Kidney (tissue), 14 donors: ENCODE data around the gene SLC8A2. TPM values are rescaled to one million over a fixed set of nuclear protein-coding genes. Genes with fewer than 3 reads are reported as not detected.
A peak's percentile ranks its signal among the peaks of the same experiment; 100 is the strongest.

ENCODE experiments used
- DNase-seq, 5 donors: peaks; one replicate each; pipeline ENCODE4 v3.0.0-alpha.2; 2013 to 2020
- FAIRE-seq: peaks from 2 replicates; lab custom pipeline; 2012; peaks lifted over from hg19 to GRCh38; lab: Jason Lieb, UNC
- H3K27ac ChIP-seq, 2 donors: one replicate each; pipeline ENCODE4 v1.7.0; 2013; ENCODE audit warnings: low read depth in 2 of 2, low read length in 2 of 2, inconsistent platforms in 1 of 2
- H3K27me3 ChIP-seq: one replicate; pipeline ENCODE4 v1.7.1; 2013; ENCODE audit warnings: low read length, inconsistent platforms; ENCODE audit not compliant: control insufficient read depth, insufficient read depth
- H3K36me3 ChIP-seq, 3 donors: one replicate each; pipeline versions ENCODE4 v1.7.0 to v1.7.1; 2013; ENCODE audit warnings: low read length in 3 of 3, control low read depth in 1 of 3, inconsistent platforms in 1 of 3; ENCODE audit not compliant: insufficient read depth in 3 of 3, control insufficient read depth in 2 of 3
- H3K4me1 ChIP-seq, 3 donors: one replicate each; pipeline versions ENCODE4 v1.7.0 to v1.7.1; 2013; ENCODE audit warnings: low read length in 3 of 3, inconsistent platforms in 1 of 3, low read depth in 1 of 3; ENCODE audit not compliant: control insufficient read depth in 2 of 3, insufficient read depth in 2 of 3
- H3K4me3 ChIP-seq, 3 donors: one replicate each; pipeline versions ENCODE4 v1.7.0 to v1.8.1; 2013; ENCODE audit warnings: low read length in 3 of 3, control low read depth in 1 of 3, inconsistent platforms in 1 of 3
- H3K9ac ChIP-seq, 3 donors: one replicate each; pipeline versions ENCODE4 v1.7.0 to v1.7.1; 2013; ENCODE audit warnings: low read length in 3 of 3, control low read depth in 1 of 3, inconsistent platforms in 1 of 3
- H3K9me3 ChIP-seq, 3 donors: one replicate each; pipeline versions ENCODE4 v1.7.0 to v1.7.1; 2013; ENCODE audit warnings: low read length in 3 of 3, control low read depth in 1 of 3, inconsistent platforms in 1 of 3; ENCODE audit not compliant: control insufficient read depth in 2 of 3, insufficient read depth in 1 of 3
- CTCF ChIP-seq: IDR thresholded peaks from 3 replicates; pipeline ENCODE4 v1.5.1; 2012; ENCODE audit warnings: mild to moderate bottlenecking, moderate library complexity, borderline replicate concordance; ENCODE audit not compliant: insufficient read depth; ENCODE audit errors: extremely low read depth
- intact Hi-C: fragments of 100-400 bp; cut with DNase I; formaldehyde crosslinking; loops from one replicate; pipeline ENCODE4 v1.11.1; 2022
- polyA plus RNA-seq: library from polyadenylated mRNA; stranded (reverse); fragments of 350-450 nt; fragmentation: Illumina TruSeq; extraction: RNeasy Lipid Tissue Mini Kit (QIAGEN cat#74804); gene quantifications from one replicate; pipeline ENCODE4 v1.2.3, GENCODE V29; 2014; ENCODE audit warnings: low read depth, low replicate concordance; ENCODE audit not compliant: insufficient read depth
- total RNA-seq: library from RNA; stranded (reverse); fragmentation: NEBNext Ultra II Directional; extraction: Animal tissue kit (Norgen Biotek cat#: 25700); gene quantifications from one replicate; pipeline ENCODE4 v1.2.1, GENCODE V29; 2021
- donor health status: control.
- donor health status: control.
- donor health status: control.
- donor health status: control.
- donor health status: control.
- donor health status: DM: yes; HTN: yes; CAD: no.
- donor health status: Normal renal cell carcinoma (clear cell type).

Gene SLC8A2
- total and polyA plus RNA-seq, 2 donors from 2014 or later, result 0.94 TPM; not detected in 1

- FAIRE-seq (no peak), DNase-seq (no peak)
- Histone ChIP-seq H3K4me1 (peaks cover 0 to 4% (median 4%) of the 10 kb centered on the region in 3 donors), H3K9ac (no peak overlapping the region), H3K27ac (no peak overlapping the region), H3K27me3 (no peaks in the 10 kb centered on the region), H3K9me3 (no peaks in the 10 kb centered on the region), H3K36me3 (peaks cover 0 to 3% (median 0%) of the 10 kb centered on the region in 3 donors), H3K4me3 (no peak overlapping the region)
- no peak for TF ChIP-seq CTCF
- intact Hi-C loops, result no loop called here
These were observed 9.0 kb upstream of the SLC8A2 start for GRCh38 chr19:47480658-47481057.

DNA sequence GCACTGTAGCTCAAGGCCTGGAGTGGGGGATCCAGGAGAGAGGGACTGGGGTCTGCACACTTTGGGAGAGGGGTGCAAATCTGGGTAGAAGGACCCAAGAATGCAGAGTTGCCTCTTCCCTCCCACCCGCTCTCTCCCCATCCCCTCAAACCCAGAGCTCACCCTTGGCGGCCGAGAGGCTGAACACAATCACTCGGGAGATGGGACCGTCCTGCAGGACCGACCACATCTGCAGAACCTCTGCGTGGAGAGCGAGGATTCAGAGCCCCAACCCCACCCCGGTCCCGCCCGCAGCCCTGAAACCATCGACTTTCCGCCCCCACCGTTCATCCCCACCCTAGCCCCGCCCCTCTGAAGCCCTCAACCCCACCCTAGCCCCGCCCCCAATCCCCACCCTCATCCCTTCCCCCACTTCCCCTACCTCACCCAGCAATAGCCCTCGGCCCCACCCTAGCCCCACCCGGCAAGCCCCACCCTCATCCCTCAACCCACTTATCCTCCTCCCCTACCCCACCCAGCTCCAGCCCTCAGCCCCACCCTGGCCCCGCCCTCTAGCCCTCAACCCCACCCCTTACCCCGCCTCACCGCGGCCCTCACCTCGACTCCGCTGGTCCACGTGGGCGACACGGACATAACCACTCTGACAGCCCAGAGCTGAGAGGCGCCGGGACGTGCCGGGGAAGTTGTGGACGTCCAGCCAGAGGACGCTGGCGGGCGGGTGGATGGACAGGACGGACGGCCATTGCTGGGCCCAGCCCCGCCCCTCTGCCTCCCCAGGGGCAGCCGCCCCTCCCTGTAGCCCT lies 8.2 kb upstream of the SLC8A2 start:
- peak in 1 of 5 donors; percentile 77 for DNase-seq
- Histone ChIP-seq H3K4me1 (peaks cover 0 to 4% (median 4%) of the 10 kb centered on the region in 3 donors), H3K27ac (no peak overlapping the region), H3K9ac (no peak overlapping the region), H3K27me3 (no peaks in the 10 kb centered on the region), H3K4me3 (no peak overlapping the region), H3K9me3 (no peaks in the 10 kb centered on the region), H3K36me3 (no peaks in the 10 kb centered on the region)
- no peak for TF ChIP-seq CTCF
- intact Hi-C loops, result no loop called here
- no peak for FAIRE-seq

DNA sequence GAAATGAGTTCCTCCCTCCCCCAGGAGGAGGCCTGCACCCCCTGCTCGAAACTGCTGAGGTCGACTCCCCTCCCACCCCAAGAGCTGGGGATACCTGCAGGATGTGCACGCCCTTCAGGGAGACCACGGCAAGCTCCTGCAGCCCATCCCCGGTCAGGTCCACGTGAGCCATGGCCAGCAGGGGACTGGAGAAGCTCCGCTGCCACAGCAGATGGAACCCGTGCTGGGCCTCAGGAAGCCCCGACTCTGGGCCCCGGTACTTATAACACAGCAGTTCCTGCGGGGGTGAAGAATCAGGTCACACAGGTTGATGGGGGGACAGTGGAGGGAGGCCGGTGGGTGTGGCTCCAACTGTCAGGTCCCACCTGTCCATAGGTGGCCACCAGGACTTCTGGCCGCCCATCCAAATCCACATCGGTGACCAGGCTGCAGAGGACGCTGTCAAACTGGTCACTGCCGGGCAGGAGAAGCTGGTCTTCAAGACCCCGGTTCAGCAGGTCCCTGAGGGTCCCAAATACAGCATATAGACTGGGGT lies 4.8 kb upstream of the SLC8A2 start:
- TF ChIP-seq CTCF, result no peak
- Histone ChIP-seq H3K27me3 (no peaks in the 10 kb centered on the region), H3K27ac (no peak overlapping the region), H3K36me3 (no peaks in the 10 kb centered on the region), H3K9me3 (no peaks in the 10 kb centered on the region), H3K9ac (no peak overlapping the region), H3K4me1 (no peaks in the 10 kb centered on the region), H3K4me3 (no peak overlapping the region)
- FAIRE-seq, result no peak
- DNase-seq, result no peak
- intact Hi-C loops, result no loop called here
